Measurements from ENCODE around the gene RGS1. TPM values are rescaled to one million over a fixed set of nuclear protein-coding genes. Genes with fewer than 3 reads are reported as not detected.

Gene RGS1
- total RNA-seq, 1 experiment from 2014 or later: not detected

- WGBS (ENCODE audit: extremely low coverage, insufficient read length, low lambda C conversion rate): no CpG with 5 or more reads among the region's 1 CpG
- H3K4me2 ChIP-seq (ENCODE audit: insufficient read depth, insufficient read length, low read length): no peak overlapping the region
- H2BK20ac ChIP-seq (ENCODE audit: low read depth, low read length, poor library complexity, severe bottlenecking): no peak overlapping the region
- H4K20me1 ChIP-seq (ENCODE audit: control insufficient read depth, insufficient read depth, insufficient read length): no peaks in the 10 kb centered on the region
- H3K56ac ChIP-seq (ENCODE audit: insufficient read length, low read depth, low read length): no peak overlapping the region
- H2BK12ac ChIP-seq (ENCODE audit: insufficient read length, low read depth, low read length): no peak overlapping the region
- H3T11ph ChIP-seq (ENCODE audit: low read length): no peak overlapping the region
- Mint-ChIP-seq H3K9me3 (no peaks in the 10 kb centered on the region), H3K27ac (no peak overlapping the region), H3K36me3 (ENCODE audit: insufficient read depth in 1 of 3, low read depth in 3 of 3) (no peaks in the 10 kb centered on the region), H3K27me3 (ENCODE audit: low read depth) (no peaks in the 10 kb centered on the region), H3K4me1 (no peaks in the 10 kb centered on the region), H3K4me3 (no peak overlapping the region)
- no peak overlapping the region for H2BK5ac ChIP-seq (ENCODE audit: insufficient read length, low read length)
- H3K27ac ChIP-seq (ENCODE audit: insufficient read length, low read depth, low read length): no peak overlapping the region
- no peak overlapping the region for H3K14ac ChIP-seq (ENCODE audit: insufficient read depth, low read length)
- H4K8ac ChIP-seq (replicated peaks; ENCODE audit: insufficient read length, low read depth, low read length): no peak overlapping the region
- H4K91ac ChIP-seq (ENCODE audit: insufficient read length, low read depth, low read length): no peak overlapping the region
- H2BK120ac ChIP-seq (ENCODE audit: low read depth, low read length, poor library complexity, severe bottlenecking): no peak overlapping the region
- H3K27me3 ChIP-seq (ENCODE audit: insufficient read depth, low read length): no peaks in the 10 kb centered on the region
- no peaks in the 10 kb centered on the region for H3K23me2 ChIP-seq (ENCODE audit: insufficient read length, low read depth, low read length, poor library complexity, severe bottlenecking)
- H3K79me1 ChIP-seq (ENCODE audit: insufficient read depth, low read depth, low read length, poor library complexity, severe bottlenecking): no peaks in the 10 kb centered on the region
- H2BK15ac ChIP-seq (ENCODE audit: low read depth, low read length): no peak overlapping the region
- H3K23ac ChIP-seq (ENCODE audit: insufficient read length, low read depth, low read length): no peak overlapping the region
- no peak overlapping the region for H3K9ac ChIP-seq (ENCODE audit: extremely low read depth, insufficient read length, low read length)
- H3K18ac ChIP-seq (ENCODE audit: insufficient read length, low read depth, low read length): no peak overlapping the region
- no peaks in the 10 kb centered on the region for H3K9me3 ChIP-seq (ENCODE audit: control insufficient read depth, low read depth, low read length)
- TF ChIP-seq CTCF (conservative IDR thresholded peaks at IDR 0.05): no peak
- no peak for DNase-seq
- no peaks in the 10 kb centered on the region for H3K79me2 ChIP-seq (ENCODE audit: insufficient read depth, low read length)
- no peak overlapping the region for H2AFZ ChIP-seq (ENCODE audit: low read length)
- no peaks in the 10 kb centered on the region for H3K4me1 ChIP-seq (ENCODE audit: insufficient read depth, low read length)
- no peak overlapping the region for H3K4ac ChIP-seq (ENCODE audit: low read depth, low read length)
- no peak overlapping the region for H2AK5ac ChIP-seq (ENCODE audit: insufficient read length, low read length)
- no peak overlapping the region for H4K5ac ChIP-seq (ENCODE audit: insufficient read length, low read depth, low read length)
Observed at GRCh38 chr1:192588546-192588945, 13.0 kb downstream of the RGS1 start.
